BE2C (cell line): Measurements from ENCODE around the gene GPR55.

Experiments used
- DNase-seq: peaks from one replicate; pipeline ENCODE4 v3.0.0-alpha.2; 2020
- H3K27me3 ChIP-seq: fragments of 250-450 bp; sonication (Bioruptor Pico); 2 replicates; pipeline ENCODE4 v1.5.1; 2020; ENCODE audit warnings: mild to moderate bottlenecking
- H3K36me3 ChIP-seq: fragments of 250-450 bp; sonication (Bioruptor Pico); 2 replicates; pipeline ENCODE4 v1.5.1; 2020; ENCODE audit warnings: mild to moderate bottlenecking
- H3K4me1 ChIP-seq: fragments of 250-450 bp; sonication (Bioruptor Pico); 2 replicates; pipeline ENCODE4 v1.5.1; 2020
- H3K4me3 ChIP-seq: 2 replicates; pipeline ENCODE4 v1.5.1; 2011; ENCODE audit warnings: low read depth, low read length
- H3K9me3 ChIP-seq: fragments of 250-450 bp; sonication (Bioruptor Pico); 2 replicates; pipeline ENCODE4 v1.5.1; 2020
- CTCF ChIP-seq: IDR thresholded peaks from 2 replicates; pipeline ENCODE4 v1.5.1; 2012; ENCODE audit warnings: mild to moderate bottlenecking, low read depth, low read length

Gene GPR55

DNA sequence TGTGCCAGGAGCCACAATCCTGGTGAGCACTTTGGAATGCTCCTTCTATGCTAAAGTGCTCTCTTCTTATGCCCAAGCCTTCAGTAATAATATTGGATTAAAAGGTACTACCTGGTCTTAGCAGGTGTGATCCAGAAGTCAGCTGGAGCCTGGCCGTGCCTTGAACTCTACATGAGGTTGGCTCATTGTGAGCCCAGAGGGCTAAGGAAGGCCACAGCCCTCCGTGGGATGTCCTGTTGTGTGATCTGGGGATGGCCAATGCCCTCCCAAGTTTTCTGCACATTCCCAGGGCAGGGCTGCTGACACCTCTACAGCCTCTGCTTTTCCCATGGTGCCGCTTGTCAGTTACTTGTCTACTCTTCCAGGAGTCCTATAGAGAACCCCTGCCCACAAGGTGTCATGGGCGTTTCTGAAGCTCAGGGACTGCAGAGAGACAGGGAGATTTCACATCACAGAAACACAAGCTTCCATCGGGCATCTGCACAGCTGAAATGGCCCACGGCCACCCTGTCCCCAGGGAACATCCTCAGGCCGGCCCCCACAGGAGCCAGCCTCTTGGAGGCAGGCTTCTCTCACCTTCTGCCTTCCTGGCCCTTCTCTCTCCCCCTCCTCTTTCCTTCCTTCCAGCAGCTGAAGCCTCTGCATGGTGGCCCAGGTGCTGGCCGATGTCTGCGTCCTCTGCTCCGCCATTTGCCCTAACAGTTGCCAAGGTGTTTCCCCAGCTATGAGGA lies 27.3 kb upstream of the GPR55 start:
- no peaks in the 10 kb centered on the region for H3K36me3 ChIP-seq
- TF ChIP-seq CTCF = no peak
- no peaks in the 10 kb centered on the region for H3K4me1 ChIP-seq
- no peaks in the 10 kb centered on the region for H3K9me3 ChIP-seq
- H3K27me3 ChIP-seq = peaks cover 17% of the 10 kb centered on the region
- H3K4me3 ChIP-seq = no peak overlapping the region
- no peak for DNase-seq

- no peaks in the 10 kb centered on the region for H3K4me1 ChIP-seq
- no peak overlapping the region for H3K4me3 ChIP-seq
- H3K36me3 ChIP-seq = no peaks in the 10 kb centered on the region
- no peak for DNase-seq
- TF ChIP-seq CTCF = no peak
- H3K9me3 ChIP-seq = no peaks in the 10 kb centered on the region
- H3K27me3 ChIP-seq = peaks cover 7% of the 10 kb centered on the region
These were observed 26.4 kb upstream of the GPR55 start for GRCh38 chr2:230951396-230951795.

- Histone ChIP-seq H3K4me3 (no peak overlapping the region), H3K4me1 (no peaks in the 10 kb centered on the region), H3K9me3 (no peaks in the 10 kb centered on the region), H3K27me3 (peaks cover 4% of the 10 kb centered on the region), H3K36me3 (no peaks in the 10 kb centered on the region)
- DNase-seq = no peak
- TF ChIP-seq CTCF = no peak
These were observed 25.9 kb upstream of the GPR55 start for GRCh38 chr2:230950874-230951339.

GRCh38 chr2:230949966-230950873 lies 25.2 kb upstream of the GPR55 start:
- no peak for DNase-seq
- no peak for TF ChIP-seq CTCF
- Histone ChIP-seq H3K4me1 (no peaks in the 10 kb centered on the region), H3K4me3 (no peak overlapping the region), H3K27me3 (no peaks in the 10 kb centered on the region), H3K36me3 (no peaks in the 10 kb centered on the region), H3K9me3 (no peaks in the 10 kb centered on the region)

GRCh38 chr2:230947908-230948365 lies 22.9 kb upstream of the GPR55 start:
- TF ChIP-seq CTCF = no peak
- Histone ChIP-seq H3K27me3 (no peaks in the 10 kb centered on the region), H3K36me3 (no peaks in the 10 kb centered on the region), H3K9me3 (no peaks in the 10 kb centered on the region), H3K4me1 (no peaks in the 10 kb centered on the region), H3K4me3 (no peak overlapping the region)
- no peak for DNase-seq

GRCh38 chr2:230947235-230947576 lies 22.2 kb upstream of the GPR55 start:
- DNase-seq = no peak
- no peak for TF ChIP-seq CTCF
- no peak overlapping the region for H3K4me3 ChIP-seq

More at GRCh38 chr2:230947235-230947576, 22.2 kb upstream of the GPR55 start:
- no peaks in the 10 kb centered on the region for H3K4me1 ChIP-seq
- H3K9me3 ChIP-seq = no peaks in the 10 kb centered on the region
- no peaks in the 10 kb centered on the region for H3K36me3 ChIP-seq
- H3K27me3 ChIP-seq = no peaks in the 10 kb centered on the region
